Thyroid gland (tissue), 4 donors: Measurements from ENCODE around the gene IKZF2. TPM values are rescaled to one million over a fixed set of nuclear protein-coding genes. Genes with fewer than 3 reads are reported as not detected.
A peak's percentile ranks its signal among the peaks of the same experiment; 100 is the strongest.

Source experiments
- DNase-seq, 2 donors: peaks; one replicate each; pipeline ENCODE4 v3.0.0-alpha.2; 2019
- H3K27ac ChIP-seq, 3 donors: fragments of 200-600 bp; sonication (generic); 1 replicate in 2 of 3; 2 replicates in 1 of 3; pipeline ENCODE4 v1.5.1; 2016 to 2019; ENCODE audit warnings: mild to moderate bottlenecking in 1 of 3, moderate library complexity in 1 of 3
- H3K27me3 ChIP-seq: fragments of 200-600 bp; sonication (generic); one replicate; pipeline ENCODE4 v1.5.1; 2019
- H3K36me3 ChIP-seq, 2 donors: fragments of 200-600 bp; sonication (generic); one replicate each; pipeline ENCODE4 v1.5.1; 2016 to 2019
- H3K4me1 ChIP-seq, 2 donors: fragments of 200-600 bp; sonication (generic); one replicate each; pipeline ENCODE4 v1.5.1; 2017 to 2019
- H3K4me3 ChIP-seq, 3 donors: fragments of 200-600 bp; sonication (generic); replicated peaks in 1 of 3; 1 replicate in 2 of 3; 2 replicates in 1 of 3; pipeline ENCODE4 v1.5.1; 2016; ENCODE audit warnings: mild to moderate bottlenecking in 1 of 3
- H3K9me3 ChIP-seq: fragments of 200-600 bp; sonication (generic); one replicate; pipeline ENCODE4 v1.5.1; 2017
- POLR2A ChIP-seq, 2 donors: fragments of 450-650 bp; IDR thresholded peaks; one replicate each; pipeline ENCODE4 v1.6.1; 2017; ENCODE audit warnings: antibody characterized with exemption in 2 of 2, mild to moderate bottlenecking in 2 of 2, moderate library complexity in 1 of 2
- WGBS, 2 donors: methylation state at CpG; one replicate each; pipeline ENCODE4 v1.1.5; 2017; 5-methylcytosine and 5-hydroxymethylcytosine counted together
- intact Hi-C: fragments of 100-400 bp; cut with DNase I; formaldehyde crosslinking; loops from one replicate; pipeline ENCODE4 v1.15.1; 2023
- total RNA-seq, 4 donors: library from RNA; depleted of rRNA; stranded (reverse); fragments of >200 nt; gene quantifications; one replicate each; pipeline ENCODE4 v1.2.3, GENCODE V29; 2016
- TF ChIP-seq, protein P1 (sequence below), 6 experiments: fragments of 200-600 bp in 3 of 6; fragments of 450-650 bp in 3 of 6; sonication (generic) in 3 of 6; IDR thresholded peaks; one replicate each; pipeline ENCODE4 v1.5.1; 2016 to 2019; ENCODE audit warnings: antibody characterized with exemption in 6 of 6, mild to moderate bottlenecking in 2 of 6, inconsistent platforms in 1 of 6, moderate library complexity in 1 of 6

Gene IKZF2
- 10 to 100 TPM; 25.3 to 84.8 (median 47.2) TPM for total RNA-seq

GRCh38 chr2:213151437-213152064, at the start of gene IKZF2:
TSS of gene IKZF2 (minus strand) at chr2:213151612. CDS start at chr2:213148629, 2,983 bp downstream.
- H3K27ac ChIP-seq = peak within 1 kb of the TSS; percentile 94 to 98 (median 98)
- WGBS, 2 donors = 0% methylated on average over 12 to 30 of the region's 87 CpGs
- intact Hi-C loops = no loop called here
- no peaks in the 10 kb centered on the region for H3K9me3 ChIP-seq
- peaks cover 15 to 37% of the 10 kb centered on the region in 2 donors for H3K4me1 ChIP-seq
- peak within 1 kb of the TSS; percentile 63 to 72 (median 72) for H3K4me3 ChIP-seq
- DNase-seq = peak; percentile 84 to 87
- TF ChIP-seq POLR2A (IDR thresholded peaks at IDR 0.05) = peak; percentile 43 to 86
- TF ChIP-seq, protein P1, sequence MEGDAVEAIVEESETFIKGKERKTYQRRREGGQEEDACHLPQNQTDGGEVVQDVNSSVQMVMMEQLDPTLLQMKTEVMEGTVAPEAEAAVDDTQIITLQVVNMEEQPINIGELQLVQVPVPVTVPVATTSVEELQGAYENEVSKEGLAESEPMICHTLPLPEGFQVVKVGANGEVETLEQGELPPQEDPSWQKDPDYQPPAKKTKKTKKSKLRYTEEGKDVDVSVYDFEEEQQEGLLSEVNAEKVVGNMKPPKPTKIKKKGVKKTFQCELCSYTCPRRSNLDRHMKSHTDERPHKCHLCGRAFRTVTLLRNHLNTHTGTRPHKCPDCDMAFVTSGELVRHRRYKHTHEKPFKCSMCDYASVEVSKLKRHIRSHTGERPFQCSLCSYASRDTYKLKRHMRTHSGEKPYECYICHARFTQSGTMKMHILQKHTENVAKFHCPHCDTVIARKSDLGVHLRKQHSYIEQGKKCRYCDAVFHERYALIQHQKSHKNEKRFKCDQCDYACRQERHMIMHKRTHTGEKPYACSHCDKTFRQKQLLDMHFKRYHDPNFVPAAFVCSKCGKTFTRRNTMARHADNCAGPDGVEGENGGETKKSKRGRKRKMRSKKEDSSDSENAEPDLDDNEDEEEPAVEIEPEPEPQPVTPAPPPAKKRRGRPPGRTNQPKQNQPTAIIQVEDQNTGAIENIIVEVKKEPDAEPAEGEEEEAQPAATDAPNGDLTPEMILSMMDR (IDR thresholded peaks at IDR 0.05) = no peak
- no peaks in the 10 kb centered on the region for H3K27me3 ChIP-seq
- H3K36me3 ChIP-seq = no peaks in the 10 kb centered on the region

GRCh38 chr2:213199871-213200270, 48.5 kb upstream of the IKZF2 start:
- peaks cover 3 to 10% of the 10 kb centered on the region in 2 donors for H3K4me1 ChIP-seq
- TF ChIP-seq, protein P1 (IDR thresholded peaks at IDR 0.05) = no peak
- TF ChIP-seq POLR2A (IDR thresholded peaks at IDR 0.05) = no peak
- no peaks in the 10 kb centered on the region for H3K27me3 ChIP-seq
- H3K36me3 ChIP-seq = no peaks in the 10 kb centered on the region
- H3K9me3 ChIP-seq = no peaks in the 10 kb centered on the region
- H3K27ac ChIP-seq = no peak overlapping the region
- intact Hi-C loops = no loop called here
- DNase-seq = no peak
- no peak overlapping the region for H3K4me3 ChIP-seq

DNA sequence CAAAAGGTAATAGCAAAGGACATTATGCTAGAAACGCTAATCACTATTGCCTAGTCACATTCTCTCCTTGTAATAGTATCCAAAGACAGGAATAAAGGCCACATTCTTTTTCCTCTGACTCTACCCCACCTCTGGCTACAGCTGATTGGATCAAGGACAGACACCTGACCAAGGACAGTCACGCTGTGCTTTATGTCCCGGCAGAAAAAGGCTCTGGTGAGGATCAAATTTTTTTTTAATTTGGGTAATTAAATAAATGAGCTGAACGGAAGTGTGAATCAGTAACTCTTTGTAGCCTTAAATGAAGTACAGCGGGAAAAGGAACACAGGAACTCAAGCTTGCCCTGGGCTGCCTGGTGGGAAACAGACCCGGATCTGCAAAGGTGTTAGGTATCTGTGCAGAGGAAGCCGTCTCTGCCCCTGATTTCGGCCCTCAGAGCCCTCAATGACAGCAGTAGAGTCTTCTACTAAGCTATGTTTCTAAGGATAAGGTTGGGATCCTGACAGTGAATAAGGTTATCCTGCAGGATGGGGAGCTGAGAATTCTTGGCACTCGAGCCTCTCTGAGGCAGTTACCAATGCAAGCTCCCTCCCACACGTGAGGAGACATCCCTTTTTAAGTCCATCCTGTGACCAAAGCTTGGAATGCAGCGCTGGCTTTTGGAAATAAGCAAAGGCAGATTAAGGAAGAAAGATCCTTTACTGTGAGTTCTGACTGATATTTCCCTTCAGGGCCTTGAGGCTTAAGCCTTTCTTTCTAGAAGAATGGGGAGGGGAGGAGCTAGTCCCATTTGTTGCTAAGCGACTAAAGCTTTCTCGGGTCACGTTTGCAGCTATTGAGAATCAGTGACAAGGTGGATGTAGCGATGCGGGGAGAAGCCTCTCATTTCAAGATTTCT, 37.8 kb upstream of the IKZF2 start:
- H3K36me3 ChIP-seq = no peaks in the 10 kb centered on the region
- TF ChIP-seq, protein P1 (IDR thresholded peaks at IDR 0.05) = no peak
- no peak for TF ChIP-seq POLR2A (IDR thresholded peaks at IDR 0.05)
- peak; percentile 40 to 47 for DNase-seq
- H3K9me3 ChIP-seq = no peaks in the 10 kb centered on the region
- H3K4me3 ChIP-seq = no peak overlapping the region
- H3K27ac ChIP-seq = peak overlapping the region in 2 of 3 donors; percentile 39 to 46
- no peaks in the 10 kb centered on the region for H3K27me3 ChIP-seq
- WGBS, 2 donors = 33 to 37% methylated on average over 16 of the region's 16 CpGs
- peaks cover 7 to 18% of the 10 kb centered on the region in 2 donors for H3K4me1 ChIP-seq
- intact Hi-C loops = no loop called here

- TF ChIP-seq, protein P1 (IDR thresholded peaks at IDR 0.05) = no peak
- no peak for TF ChIP-seq POLR2A (IDR thresholded peaks at IDR 0.05)
- 64 to 75% methylated on average over 2 of the region's 2 CpGs for WGBS, 2 donors
Measured at GRCh38 chr2:213188533-213188867, 37.1 kb upstream of the IKZF2 start.

More at GRCh38 chr2:213188533-213188867, 37.1 kb upstream of the IKZF2 start:
- no peaks in the 10 kb centered on the region for H3K36me3 ChIP-seq
- no peaks in the 10 kb centered on the region for H3K27me3 ChIP-seq
- DNase-seq = no peak
- H3K4me1 ChIP-seq = peaks cover 7 to 18% of the 10 kb centered on the region in 2 donors
- no peaks in the 10 kb centered on the region for H3K9me3 ChIP-seq
- intact Hi-C loops = no loop called here
- peak overlapping the region in 2 of 3 donors; percentile 40 to 44 for H3K27ac ChIP-seq
- H3K4me3 ChIP-seq = no peak overlapping the region
